ENCODE measurements around the gene NEK8. TPM values are rescaled to one million over a fixed set of nuclear protein-coding genes. Genes with fewer than 3 reads are reported as not detected.

The NEK8 gene
- total and polyA plus RNA-seq, 8 donors, result 2.8 to 17.8 (median 3.4) TPM; not detected in 1

DNA sequence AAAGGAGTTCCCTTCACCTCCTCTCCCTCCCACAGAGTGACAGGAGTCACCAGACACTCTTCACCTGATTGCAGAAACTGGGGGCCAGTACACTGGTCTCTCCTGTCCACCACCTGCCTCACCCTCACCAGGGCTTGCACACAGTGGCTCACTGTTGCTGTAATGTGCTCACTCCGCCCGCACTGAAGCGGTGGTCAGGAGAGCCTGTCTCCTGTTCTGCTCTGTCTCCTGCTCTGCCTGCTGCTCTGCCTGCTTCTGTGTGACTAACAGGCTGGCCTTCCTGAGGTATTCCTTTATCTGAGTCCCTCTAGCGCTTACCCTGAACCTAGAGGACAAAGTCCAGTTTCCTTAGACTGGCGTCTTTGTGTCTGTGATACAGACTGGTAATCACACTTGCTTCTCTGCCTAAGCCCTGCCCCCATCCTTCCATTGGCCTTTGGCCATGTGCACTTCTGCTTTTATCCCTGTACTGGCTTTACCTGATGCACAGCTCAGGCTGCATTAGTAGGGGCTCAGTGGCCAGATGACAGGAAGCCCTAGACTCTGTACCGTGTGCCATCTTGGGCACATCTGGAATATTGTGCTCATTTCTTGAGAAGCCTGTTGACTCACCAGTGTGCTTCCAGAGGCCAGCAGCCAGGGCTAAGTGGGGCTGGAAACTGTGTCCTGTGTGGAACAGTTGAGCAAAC lies 30.2 kb upstream of the NEK8 start:
- Histone ChIP-seq H3K36me3 (peaks cover 97 to 100% (median 100%) of the 10 kb centered on the region in 4 donors), H3K27me3 (no peaks in the 10 kb centered on the region), H3K27ac (peak overlapping the region; percentile 55 to 81 (median 66)), H3K4me1 (peaks cover 7 to 40% (median 20%) of the 10 kb centered on the region in 4 donors), H3K9me3 (no peaks in the 10 kb centered on the region), H3K4me3 (no peak overlapping the region)
- DNase-seq, result peak; percentile 76 to 86
- intact Hi-C loops (cut with DNase I; ENCODE audit: low total_unique reads), result no loop called here
- TF ChIP-seq POLR2AphosphoS5 (IDR thresholded peaks at IDR 0.05), result peak in 2 of 3 donors; percentile 81
- TF ChIP-seq, protein P1, sequence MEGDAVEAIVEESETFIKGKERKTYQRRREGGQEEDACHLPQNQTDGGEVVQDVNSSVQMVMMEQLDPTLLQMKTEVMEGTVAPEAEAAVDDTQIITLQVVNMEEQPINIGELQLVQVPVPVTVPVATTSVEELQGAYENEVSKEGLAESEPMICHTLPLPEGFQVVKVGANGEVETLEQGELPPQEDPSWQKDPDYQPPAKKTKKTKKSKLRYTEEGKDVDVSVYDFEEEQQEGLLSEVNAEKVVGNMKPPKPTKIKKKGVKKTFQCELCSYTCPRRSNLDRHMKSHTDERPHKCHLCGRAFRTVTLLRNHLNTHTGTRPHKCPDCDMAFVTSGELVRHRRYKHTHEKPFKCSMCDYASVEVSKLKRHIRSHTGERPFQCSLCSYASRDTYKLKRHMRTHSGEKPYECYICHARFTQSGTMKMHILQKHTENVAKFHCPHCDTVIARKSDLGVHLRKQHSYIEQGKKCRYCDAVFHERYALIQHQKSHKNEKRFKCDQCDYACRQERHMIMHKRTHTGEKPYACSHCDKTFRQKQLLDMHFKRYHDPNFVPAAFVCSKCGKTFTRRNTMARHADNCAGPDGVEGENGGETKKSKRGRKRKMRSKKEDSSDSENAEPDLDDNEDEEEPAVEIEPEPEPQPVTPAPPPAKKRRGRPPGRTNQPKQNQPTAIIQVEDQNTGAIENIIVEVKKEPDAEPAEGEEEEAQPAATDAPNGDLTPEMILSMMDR (IDR thresholded peaks at IDR 0.05), result no peak
- 35 to 62% (median 45%) methylated on average over 6 of the region's 6 CpGs for WGBS, 5 donors

DNA sequence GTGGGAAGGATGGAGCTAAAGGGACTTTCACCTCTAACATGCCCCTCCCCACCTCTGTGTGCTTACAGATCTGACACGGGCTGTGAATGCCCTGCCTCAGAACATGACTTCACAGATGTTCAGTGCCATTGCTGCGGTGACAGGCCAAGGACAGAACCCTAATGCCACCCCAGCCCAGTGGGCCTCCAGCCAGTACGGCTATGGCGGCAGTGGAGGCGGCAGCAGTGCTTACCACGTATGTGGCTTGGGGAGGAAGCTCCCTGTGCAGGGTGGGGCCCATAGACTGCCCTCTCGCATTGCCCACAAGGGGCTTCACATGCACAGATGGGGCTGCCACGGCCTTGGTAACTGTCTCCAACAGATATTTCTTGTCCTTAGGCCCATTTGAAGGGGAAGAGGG lies 28.3 kb upstream of the NEK8 start:
- Histone ChIP-seq H3K4me1 (peaks cover 7 to 40% (median 20%) of the 10 kb centered on the region in 4 donors), H3K9me3 (no peaks in the 10 kb centered on the region), H3K36me3 (peaks cover 80 to 100% (median 98%) of the 10 kb centered on the region in 4 donors), H3K27me3 (no peaks in the 10 kb centered on the region), H3K4me3 (no peak overlapping the region), H3K27ac (no peak overlapping the region)
- TF ChIP-seq POLR2A (IDR thresholded peaks at IDR 0.05) (no peak), EP300 (IDR thresholded peaks at IDR 0.05) (no peak), POLR2AphosphoS5 (IDR thresholded peaks at IDR 0.05) (no peak)
- TF ChIP-seq, protein P1 (IDR thresholded peaks at IDR 0.05), result no peak
- intact Hi-C loops (cut with DNase I; ENCODE audit: low total_unique reads), result no loop called here
- 84 to 89% (median 87%) methylated on average over 3 to 8 of the region's 8 CpGs for WGBS, 5 donors
- DNase-seq, result no peak

DNA sequence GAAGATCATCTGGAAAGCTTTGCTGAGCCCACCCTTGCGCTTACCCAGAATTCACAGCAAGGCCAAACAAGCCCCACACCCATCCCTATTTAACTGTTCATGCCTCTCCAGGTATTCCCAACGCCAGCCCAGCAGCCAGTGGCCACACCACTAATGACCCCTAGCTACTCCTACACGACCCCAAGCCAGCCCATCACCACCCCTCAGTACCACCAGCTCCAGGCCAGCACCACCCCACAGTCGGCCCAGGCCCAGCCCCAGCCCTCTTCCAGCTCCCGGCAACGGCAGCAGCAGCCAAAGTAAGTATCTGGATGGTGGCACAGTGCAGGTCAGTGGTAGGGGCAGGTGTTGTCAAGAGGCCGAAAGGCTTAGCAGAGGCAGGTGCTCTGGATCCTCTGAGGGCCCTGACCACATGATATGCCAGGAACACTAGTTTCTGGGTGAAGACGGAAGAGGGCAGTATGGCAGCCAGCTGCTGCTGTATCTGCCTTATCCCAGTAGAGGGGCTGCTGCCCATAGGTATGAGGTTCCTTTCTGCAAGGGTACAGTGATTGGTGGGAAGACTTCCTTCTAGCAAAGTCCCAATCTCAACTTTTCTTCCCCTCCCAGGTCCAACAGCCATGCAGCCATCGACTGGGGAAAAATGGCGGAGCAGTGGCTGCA lies 27.6 kb upstream of the NEK8 start:
- 90 to 94% (median 92%) methylated on average over 9 to 10 of the region's 10 CpGs for WGBS, 5 donors
- Histone ChIP-seq H3K9me3 (no peaks in the 10 kb centered on the region), H3K4me3 (no peak overlapping the region), H3K36me3 (peaks cover 74 to 100% (median 98%) of the 10 kb centered on the region in 4 donors), H3K27me3 (no peaks in the 10 kb centered on the region), H3K27ac (no peak overlapping the region), H3K4me1 (peaks cover 7 to 40% (median 20%) of the 10 kb centered on the region in 4 donors)
- TF ChIP-seq POLR2A (IDR thresholded peaks at IDR 0.05), result no peak
- TF ChIP-seq, protein P1 (IDR thresholded peaks at IDR 0.05), result no peak
- no peak for TF ChIP-seq POLR2AphosphoS5 (IDR thresholded peaks at IDR 0.05)
- TF ChIP-seq EP300 (IDR thresholded peaks at IDR 0.05), result no peak
- intact Hi-C loops (cut with DNase I; ENCODE audit: low total_unique reads), result no loop called here
- no peak for DNase-seq

DNA sequence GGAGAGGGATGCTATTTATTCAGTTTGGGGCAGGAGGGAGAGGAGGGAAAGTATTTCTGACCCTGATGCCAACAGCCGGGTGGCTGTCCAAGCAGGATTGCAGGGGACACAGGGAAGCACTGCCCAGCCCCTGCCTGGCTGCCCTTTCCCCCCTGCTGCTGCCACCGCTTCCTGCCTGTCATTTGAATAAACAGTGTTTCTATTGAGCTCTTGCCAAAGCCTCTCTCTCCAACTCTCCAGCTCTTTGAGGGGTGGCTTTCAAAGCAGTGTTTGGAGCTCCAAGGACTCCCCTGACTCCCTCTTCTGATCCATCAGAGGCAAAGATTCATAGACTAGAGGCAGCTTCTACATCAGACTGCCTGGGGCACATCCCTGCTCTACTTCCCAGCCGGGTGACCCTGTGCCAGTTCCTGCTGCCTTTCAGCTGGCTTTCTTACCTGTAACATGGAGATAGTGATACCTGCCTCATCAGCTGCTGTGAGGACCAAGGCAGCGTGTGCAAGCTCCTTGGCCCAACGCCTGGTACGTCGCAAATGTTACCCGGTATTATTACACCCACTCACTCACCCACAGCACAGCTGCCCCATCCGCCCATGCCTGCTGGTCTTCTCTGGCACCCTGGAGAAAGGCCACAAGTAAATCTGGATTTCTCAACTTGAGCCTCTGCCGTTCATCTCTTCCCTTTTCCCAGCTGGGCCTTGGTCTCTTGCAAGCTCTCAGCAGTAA lies 26.4 kb upstream of the NEK8 start:
- TF ChIP-seq EP300 (IDR thresholded peaks at IDR 0.05), result no peak
- no peak for TF ChIP-seq POLR2A (IDR thresholded peaks at IDR 0.05)
- TF ChIP-seq, protein P1 (IDR thresholded peaks at IDR 0.05), result no peak
- TF ChIP-seq POLR2AphosphoS5 (IDR thresholded peaks at IDR 0.05), result no peak
- Histone ChIP-seq H3K9me3 (no peaks in the 10 kb centered on the region), H3K27me3 (no peaks in the 10 kb centered on the region), H3K4me1 (peaks cover 7 to 32% (median 20%) of the 10 kb centered on the region in 4 donors), H3K36me3 (peaks cover 61 to 91% (median 87%) of the 10 kb centered on the region in 4 donors), H3K27ac (no peak overlapping the region), H3K4me3 (no peak overlapping the region)
- intact Hi-C loops (cut with DNase I; ENCODE audit: low total_unique reads), result no loop called here
- no peak for DNase-seq
- 57 to 71% (median 66%) methylated on average over 10 of the region's 10 CpGs for WGBS, 5 donors
